Uterus (tissue), 2 donors: Measurements from ENCODE around the gene SIPA1L3.

Experiments
- POLR2A ChIP-seq, 2 donors: fragments of 450-650 bp; IDR thresholded peaks; one replicate each; pipeline ENCODE4 v1.6.1; 2016; ENCODE audit warnings: antibody characterized with exemption in 2 of 2, mild to moderate bottlenecking in 1 of 2, moderate library complexity in 1 of 2
- TF ChIP-seq, protein P1 (sequence below), 4 experiments: fragments of 200-600 bp in 2 of 4; fragments of 450-650 bp in 2 of 4; sonication (generic) in 2 of 4; IDR thresholded peaks; one replicate each; pipeline ENCODE4 v1.5.1; 2016 to 2019; ENCODE audit warnings: antibody characterized with exemption in 4 of 4, mild to moderate bottlenecking in 2 of 4, moderate library complexity in 1 of 4

DNA sequence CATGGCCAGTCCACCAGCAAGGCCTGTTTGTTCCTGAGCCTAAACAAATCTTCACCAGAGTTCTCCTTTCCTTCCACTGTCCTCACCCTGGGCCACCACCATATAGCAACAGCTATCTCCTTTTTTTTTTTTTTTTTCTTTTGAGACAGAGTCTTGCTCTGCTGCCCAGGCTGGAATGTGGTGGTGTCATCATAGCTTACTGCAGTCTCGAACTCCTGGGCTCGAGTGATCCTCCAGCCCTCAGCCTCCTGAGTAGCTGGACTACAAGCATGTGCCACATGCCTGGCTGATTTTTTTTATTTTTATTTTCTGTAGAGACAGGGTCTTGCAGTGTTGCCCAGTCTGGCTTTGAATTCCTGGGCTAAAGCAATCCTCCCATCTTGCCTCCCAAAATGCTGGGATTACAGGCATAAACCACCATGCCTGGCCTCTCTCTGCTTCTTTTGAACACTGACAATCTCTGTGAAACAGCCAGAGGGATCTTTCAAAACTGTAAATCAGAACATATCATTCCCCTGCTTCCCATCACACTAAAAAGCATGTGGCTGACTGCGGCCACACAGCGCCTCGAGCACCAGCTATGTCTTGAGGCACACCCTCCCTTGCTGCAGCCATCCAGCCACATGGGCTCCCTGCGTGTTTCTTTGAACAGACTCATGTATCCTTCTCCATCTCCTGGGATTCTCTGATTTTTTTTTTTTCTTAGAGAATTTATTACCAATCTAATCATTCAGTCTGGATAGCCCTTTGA lies 110.6 kb downstream of the SIPA1L3 start:
- TF ChIP-seq, protein P1, sequence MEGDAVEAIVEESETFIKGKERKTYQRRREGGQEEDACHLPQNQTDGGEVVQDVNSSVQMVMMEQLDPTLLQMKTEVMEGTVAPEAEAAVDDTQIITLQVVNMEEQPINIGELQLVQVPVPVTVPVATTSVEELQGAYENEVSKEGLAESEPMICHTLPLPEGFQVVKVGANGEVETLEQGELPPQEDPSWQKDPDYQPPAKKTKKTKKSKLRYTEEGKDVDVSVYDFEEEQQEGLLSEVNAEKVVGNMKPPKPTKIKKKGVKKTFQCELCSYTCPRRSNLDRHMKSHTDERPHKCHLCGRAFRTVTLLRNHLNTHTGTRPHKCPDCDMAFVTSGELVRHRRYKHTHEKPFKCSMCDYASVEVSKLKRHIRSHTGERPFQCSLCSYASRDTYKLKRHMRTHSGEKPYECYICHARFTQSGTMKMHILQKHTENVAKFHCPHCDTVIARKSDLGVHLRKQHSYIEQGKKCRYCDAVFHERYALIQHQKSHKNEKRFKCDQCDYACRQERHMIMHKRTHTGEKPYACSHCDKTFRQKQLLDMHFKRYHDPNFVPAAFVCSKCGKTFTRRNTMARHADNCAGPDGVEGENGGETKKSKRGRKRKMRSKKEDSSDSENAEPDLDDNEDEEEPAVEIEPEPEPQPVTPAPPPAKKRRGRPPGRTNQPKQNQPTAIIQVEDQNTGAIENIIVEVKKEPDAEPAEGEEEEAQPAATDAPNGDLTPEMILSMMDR (IDR thresholded peaks at IDR 0.05) = no peak
- TF ChIP-seq POLR2A (IDR thresholded peaks at IDR 0.05) = no peak
